AG20443 (cell line): ENCODE results near the gene BCR.

Experiments
- DNase-seq: peaks from one replicate; pipeline ENCODE4 v3.0.0; 2012; ENCODE audit warnings: low spot score, mixed read lengths

Gene BCR

DNA sequence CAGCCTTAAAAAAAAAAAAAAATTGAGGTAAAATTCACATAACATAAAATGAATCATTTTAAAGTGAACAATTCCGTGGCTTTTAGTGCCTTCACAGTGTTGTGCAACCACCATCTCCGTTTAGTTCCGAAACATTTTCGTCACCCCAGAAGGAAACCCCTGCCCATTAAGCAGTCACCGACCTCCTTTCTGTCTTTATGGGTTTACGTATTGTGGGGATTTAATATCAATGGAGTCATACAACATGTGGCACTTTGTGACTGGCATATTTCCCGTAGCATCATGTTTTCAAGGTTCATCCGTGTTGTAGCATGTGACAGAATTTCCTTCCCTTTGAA is 65.5 kb downstream of the BCR start:
- DNase-seq: no peak

DNA sequence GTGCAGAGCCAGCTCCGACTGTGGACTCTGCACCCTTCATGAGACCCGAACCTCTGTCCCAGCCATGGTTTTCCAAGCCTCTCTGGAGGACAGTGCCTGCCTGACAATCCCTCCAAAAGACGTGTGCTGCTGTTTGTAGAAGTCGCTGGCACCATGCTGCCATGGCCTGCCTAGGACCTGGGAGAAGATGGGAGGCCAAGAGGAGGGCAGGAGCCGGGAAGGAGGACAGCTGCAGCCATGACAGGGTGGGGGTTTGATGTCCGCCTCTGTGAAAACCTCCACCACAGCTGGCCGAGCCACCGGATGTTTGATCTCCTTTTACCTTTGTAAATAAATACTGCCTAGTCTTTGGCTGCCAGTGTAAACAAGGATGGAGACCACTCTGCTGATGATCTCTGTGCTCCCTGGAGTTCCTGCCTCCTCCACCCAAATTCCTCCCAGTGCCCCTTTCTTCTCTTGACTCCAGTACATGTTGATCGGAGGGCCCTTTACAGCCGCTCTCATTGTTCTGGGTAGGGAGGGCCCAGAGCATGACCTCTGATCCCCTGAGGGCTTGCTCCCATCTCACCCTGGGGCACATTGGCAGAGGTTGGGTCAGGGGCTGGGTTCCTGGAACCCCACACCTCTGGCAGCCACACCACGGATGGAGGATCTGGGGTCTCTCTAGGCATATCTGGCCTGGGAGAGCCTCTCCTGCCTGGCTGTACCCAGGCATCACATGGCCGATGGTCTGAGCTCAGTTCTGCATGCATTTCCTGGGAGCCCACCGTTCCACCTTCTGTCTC is 66.9 kb downstream of the BCR start:
- DNase-seq: no peak

- peak; percentile 59 for DNase-seq
Observed at GRCh38 chr22:23248583-23248982, 68.3 kb downstream of the BCR start.

- DNase-seq: no peak
Observed at GRCh38 chr22:23250056-23250784, 69.9 kb downstream of the BCR start.

DNA sequence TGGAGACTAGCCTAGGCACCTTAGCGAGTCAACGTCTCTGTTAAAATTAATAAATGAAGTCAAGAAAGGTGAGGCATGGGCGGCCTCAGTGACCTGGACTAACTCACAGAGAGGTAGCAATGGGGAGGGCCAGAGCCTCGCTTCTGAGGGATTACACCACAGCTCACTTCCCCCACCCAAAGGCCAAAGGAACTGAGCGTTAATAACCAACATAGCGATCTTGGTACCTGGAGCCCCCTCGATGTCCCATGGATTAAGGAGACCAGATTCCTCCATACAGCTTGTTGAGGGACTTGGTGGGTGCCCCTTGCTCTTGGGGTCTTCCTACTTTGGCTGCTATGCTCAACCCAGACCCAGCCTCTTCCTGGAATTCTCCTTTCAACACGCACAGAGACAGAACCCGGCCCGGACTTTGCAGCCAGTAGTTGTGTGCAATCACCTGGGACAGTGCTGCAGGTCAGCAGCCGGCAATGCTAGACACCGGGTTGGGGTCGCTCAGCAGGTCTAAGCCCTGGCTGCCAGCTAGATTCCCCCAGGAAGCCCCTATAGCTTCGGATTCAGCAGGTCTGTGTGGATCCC is 70.6 kb downstream of the BCR start:
- DNase-seq: no peak

- DNase-seq: peak; percentile 55
Observed at GRCh38 chr22:23251445-23252093, 71.3 kb downstream of the BCR start.

DNA sequence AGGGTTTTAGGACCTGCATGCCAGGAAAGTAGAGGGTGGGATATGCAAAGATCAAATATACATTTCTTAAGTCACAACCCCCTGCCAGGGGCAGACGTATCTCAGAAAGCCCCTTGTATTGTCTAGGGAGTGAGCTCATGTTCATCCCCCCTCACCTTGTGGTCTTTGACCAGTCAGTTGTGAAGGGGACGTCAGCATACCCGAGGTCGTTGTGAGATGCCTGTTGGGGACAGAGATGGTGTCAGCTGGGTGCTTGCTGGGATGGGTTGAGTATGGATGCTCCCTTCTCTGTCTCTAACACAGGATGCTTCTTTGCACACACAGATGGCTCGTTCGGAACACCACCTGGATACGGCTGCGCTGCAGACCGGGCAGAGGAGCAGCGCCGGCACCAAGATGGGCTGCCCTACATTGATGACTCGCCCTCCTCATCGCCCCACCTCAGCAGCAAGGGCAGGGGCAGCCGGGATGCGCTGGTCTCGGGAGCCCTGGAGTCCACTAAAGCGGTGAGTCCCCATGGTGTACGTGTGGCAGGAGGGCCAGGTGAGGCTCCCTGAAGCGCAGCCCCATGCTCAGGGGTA is 73.3 kb downstream of the BCR start:
- no peak for DNase-seq

DNA sequence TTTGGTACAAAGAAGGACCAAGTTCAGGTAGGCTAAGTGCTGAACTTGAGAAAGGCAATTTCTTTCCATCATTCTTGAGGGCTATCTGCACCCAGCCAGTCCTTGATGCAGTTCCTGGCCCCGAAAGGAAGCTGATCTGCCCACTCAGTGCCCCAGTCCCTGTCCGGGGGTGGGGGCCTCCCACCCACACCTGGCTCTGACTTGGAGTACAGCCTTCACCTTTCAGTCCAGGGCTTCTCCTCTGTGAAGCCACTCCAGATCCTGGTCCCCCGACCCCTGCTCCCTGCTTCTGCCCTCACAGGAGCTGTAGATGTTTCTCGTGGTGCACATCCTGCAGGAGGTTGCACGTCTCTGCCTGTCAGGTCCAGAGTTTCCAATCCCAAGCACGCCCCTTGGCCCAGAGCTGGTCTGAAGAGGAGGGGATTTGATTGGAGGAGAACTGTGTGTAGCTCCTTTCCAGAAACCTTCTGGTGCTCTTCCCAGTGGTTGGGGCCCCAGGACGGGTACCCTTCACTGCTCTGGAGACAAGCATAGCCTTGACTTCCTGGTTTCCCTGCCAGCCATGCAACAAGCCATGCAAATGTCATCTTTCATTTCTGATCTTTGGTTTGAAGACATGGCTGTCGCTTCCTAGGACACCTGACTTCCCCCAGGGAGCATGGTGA is 75.3 kb downstream of the BCR start:
- DNase-seq: no peak

- DNase-seq: no peak
Observed at GRCh38 chr22:23256171-23256932, 76.0 kb downstream of the BCR start.

DNA sequence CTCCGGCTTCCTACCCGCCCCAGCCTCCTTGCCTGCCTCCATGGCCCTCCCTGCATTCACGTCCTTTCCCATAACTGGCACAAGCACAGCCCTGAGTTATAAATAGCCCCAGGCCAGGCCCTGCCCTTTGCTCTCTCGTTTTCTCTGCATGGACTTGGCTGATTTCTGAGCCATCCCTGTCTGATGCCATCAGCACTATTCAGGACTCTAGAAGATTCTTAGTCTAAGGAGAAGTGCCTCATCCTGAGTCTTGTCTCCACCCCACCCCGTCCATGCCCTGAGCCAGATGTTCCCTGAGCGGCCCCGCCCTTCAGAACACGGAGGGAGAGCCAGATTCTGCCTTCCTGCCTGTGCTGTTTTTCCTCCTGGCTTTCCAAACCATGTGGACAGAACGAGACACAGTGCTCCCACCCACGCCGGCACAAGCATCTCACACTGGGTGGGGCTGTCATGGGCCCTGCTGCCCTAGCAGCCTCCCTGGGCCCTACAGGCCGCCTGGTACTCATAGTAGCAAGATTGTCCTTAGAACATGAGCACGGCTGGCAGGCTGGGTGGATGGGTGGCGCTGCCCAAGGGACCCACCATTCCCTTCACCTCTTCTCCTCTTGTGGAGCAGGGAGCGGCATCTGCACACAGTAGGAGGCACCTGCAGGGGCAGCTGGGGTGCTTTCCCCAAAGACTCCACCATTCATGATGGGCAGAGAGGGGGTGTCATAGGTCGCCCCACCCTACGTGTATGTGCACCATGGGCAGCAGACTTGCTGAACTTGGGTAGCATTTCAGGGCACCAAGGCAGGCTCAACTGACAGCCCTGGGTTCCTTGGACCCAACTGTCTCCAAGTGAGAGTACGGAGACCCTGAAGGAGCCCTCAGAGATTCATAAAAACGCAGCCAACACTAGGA is 76.9 kb downstream of the BCR start:
- DNase-seq: peak; percentile 94

GRCh38 chr22:23257889-23258825 is 77.8 kb downstream of the BCR start:
- DNase-seq: no peak

- DNase-seq: no peak
Observed at GRCh38 chr22:23258826-23259170, 78.5 kb downstream of the BCR start.

DNA sequence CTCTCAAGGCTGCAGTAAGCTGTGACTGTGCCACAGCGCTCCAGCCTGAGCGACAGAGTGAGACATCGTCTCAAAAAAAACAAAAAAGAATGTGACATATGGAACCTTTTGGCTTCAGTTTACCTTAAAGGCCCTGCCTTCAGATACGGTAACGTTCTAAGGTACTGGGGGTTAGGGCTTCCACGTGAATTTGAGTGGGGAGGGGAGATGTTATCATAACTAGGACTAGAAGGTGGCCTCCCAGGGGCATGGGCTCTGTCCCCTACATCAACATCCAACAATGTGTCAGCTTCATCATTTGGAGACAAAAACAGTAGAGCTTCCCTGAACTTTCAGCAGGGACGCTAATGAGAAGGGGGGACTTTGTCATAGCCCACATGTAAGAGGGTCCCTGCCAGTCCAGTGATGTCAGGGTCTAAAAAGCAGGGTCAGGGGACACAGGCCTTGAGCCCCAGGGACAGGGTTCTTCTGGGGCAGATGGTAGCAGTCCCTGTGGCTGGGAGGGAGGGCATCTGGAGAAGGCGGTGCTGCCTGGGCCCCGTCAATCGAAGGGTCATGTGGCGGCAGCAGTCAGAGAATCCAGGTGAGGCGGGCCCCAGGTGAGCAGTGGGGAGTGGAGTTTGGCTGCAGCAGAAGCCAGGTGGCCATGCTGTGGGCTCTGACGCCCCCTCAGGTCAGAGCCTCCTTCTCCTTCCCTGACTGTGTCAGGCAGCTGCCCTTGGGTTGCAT is 79.8 kb downstream of the BCR start:
- DNase-seq: no peak

GRCh38 chr22:23260645-23261581 is 80.6 kb downstream of the BCR start:
- no peak for DNase-seq

GRCh38 chr22:23261900-23262450 is 81.7 kb downstream of the BCR start:
- DNase-seq: no peak

DNA sequence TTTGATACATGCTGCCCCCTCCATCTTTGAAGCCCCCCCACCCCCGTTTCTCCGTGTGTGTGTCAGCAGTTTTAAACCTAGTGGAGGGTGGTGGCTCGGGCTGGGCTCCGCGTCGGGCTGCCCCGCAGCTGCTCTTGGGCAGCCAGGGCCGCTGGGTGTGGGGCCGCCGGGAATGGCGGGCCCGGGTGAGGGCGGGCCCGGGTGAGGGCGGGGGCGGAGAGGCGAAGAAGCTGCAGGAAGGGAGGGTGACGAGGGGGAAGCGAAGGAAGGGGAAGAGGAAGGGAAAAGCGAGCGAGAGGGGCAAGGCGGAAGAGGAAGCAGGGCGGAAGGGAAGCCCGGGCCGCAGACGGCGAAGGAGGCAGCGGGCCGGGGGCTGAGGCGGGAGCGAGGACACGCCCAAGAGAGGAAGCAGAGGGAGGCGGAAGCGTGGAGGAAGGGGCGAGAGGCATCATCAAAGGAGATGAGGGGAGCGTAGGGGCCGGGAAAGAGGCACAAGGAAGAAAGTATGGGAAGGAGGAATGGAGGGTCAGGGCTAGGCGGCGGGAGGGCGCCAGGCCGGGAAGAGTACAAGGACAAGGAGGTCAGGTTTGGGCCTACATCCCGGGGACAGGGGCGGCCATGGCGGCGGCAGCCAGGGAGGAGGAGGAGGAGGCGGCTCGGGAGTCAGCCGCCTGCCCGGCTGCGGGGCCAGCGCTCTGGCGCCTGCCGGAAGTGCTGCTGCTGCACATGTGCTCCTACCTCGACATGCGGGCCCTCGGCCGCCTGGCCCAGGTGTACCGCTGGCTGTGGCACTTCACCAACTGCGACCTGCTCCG is 82.4 kb downstream of the BCR start:
- DNase-seq: no peak
